Neural crest cell (in vitro differentiated cells): ENCODE results near the gene PPP6C. TPM values are rescaled to one million over a fixed set of nuclear protein-coding genes. Genes with fewer than 3 reads are reported as not detected.
"Not testable (repeated sequence)": the region's sequence is repeated elsewhere in the genome, so short reads cannot be mapped to it uniquely, and the experiment has no call there.

ENCODE experiments used
- DNase-seq: peaks from one replicate; pipeline ENCODE4 v3.0.0; 2021; ENCODE audit warnings: low read depth, mixed read lengths, low spot score
- H3K27ac Mint-ChIP-seq: one replicate; pipeline ENCODE4 v1.8.0; 2021; ENCODE audit warnings: mild to moderate bottlenecking, mixed read lengths; ENCODE audit not compliant: unreplicated experiment
- H3K27me3 Mint-ChIP-seq: 2 replicates; pipeline ENCODE4 v1.8.0; 2021; ENCODE audit warnings: low read depth, mild to moderate bottlenecking, mixed read lengths
- H3K36me3 Mint-ChIP-seq: 2 replicates; pipeline ENCODE4 v1.8.0; 2021; ENCODE audit warnings: low read depth, mild to moderate bottlenecking, mixed read lengths
- H3K4me1 Mint-ChIP-seq: 2 replicates; pipeline ENCODE4 v1.8.0; 2021; ENCODE audit warnings: mixed read lengths
- H3K4me3 Mint-ChIP-seq: one replicate; pipeline ENCODE4 v1.8.0; 2021; ENCODE audit warnings: mild to moderate bottlenecking, mixed read lengths
- H3K9me3 Mint-ChIP-seq: 2 replicates; pipeline ENCODE4 v1.8.0; 2021; ENCODE audit warnings: mixed read lengths
- total RNA-seq: library from RNA; stranded (reverse); gene quantifications from 2 replicates; pipeline ENCODE4 v1.2.1, GENCODE V29; 2021
- TF ChIP-seq, protein P1 (sequence below): fragments of 200-600 bp; sonication (generic); conservative IDR thresholded peaks from 2 replicates; pipeline ENCODE4 v1.5.0; 2021; ENCODE audit warnings: antibody characterized with exemption, mild to moderate bottlenecking

The PPP6C gene
- total RNA-seq, 1 donor from 2014 or later: 45.3 TPM

DNA sequence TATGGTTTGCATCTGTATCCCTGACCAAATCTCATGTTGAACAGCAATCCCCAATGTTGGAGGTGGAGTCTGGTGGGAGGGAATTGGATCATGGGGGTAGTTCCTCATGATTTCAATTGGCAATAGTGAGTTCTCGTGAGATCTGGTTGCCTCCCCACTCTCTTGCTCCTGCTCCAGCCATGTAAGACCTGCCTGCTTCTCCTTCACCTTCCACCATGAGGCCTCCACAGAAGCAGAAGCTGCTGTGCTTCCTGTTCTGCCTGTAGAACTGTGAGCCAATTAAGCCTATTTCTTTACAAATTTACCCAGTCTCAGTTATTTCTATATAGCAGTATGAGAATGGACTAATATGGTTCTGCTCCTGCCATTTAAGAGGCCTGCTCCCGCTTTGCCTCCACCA lies 79.1 kb downstream of the PPP6C start:
- TF ChIP-seq, protein P1, sequence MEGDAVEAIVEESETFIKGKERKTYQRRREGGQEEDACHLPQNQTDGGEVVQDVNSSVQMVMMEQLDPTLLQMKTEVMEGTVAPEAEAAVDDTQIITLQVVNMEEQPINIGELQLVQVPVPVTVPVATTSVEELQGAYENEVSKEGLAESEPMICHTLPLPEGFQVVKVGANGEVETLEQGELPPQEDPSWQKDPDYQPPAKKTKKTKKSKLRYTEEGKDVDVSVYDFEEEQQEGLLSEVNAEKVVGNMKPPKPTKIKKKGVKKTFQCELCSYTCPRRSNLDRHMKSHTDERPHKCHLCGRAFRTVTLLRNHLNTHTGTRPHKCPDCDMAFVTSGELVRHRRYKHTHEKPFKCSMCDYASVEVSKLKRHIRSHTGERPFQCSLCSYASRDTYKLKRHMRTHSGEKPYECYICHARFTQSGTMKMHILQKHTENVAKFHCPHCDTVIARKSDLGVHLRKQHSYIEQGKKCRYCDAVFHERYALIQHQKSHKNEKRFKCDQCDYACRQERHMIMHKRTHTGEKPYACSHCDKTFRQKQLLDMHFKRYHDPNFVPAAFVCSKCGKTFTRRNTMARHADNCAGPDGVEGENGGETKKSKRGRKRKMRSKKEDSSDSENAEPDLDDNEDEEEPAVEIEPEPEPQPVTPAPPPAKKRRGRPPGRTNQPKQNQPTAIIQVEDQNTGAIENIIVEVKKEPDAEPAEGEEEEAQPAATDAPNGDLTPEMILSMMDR: no peak
- Mint-ChIP-seq H3K4me3 (no peak overlapping the region), H3K36me3 (peaks cover 36% of the 10 kb centered on the region), H3K27me3 (no peaks in the 10 kb centered on the region), H3K9me3 (peaks cover 14% of the 10 kb centered on the region), H3K4me1 (no peaks in the 10 kb centered on the region), H3K27ac (no peak overlapping the region)
- no peak for DNase-seq

DNA sequence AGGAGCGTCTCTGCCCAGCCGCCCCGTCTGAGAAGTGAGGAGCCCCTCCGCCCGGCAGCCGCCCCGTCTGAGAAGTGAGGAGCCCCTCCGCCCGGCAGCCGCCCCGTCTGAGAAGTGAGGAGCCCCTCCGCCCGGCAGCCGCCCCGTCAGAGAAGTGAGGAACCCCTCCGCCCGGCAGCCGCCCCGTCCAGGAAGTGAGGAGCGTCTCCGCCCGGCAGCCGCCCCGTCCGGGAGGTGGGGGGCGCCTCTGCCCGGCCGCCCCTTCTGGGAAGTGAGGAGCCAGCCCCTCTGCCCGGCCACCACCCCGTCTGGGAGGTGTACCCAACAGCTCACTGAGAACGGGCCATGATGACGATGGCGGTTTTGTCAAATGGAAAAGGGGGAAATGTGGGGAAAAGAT lies 81.1 kb downstream of the PPP6C start:
- not testable (repeated sequence) for H3K4me3 Mint-ChIP-seq, H3K4me1 Mint-ChIP-seq, H3K27me3 Mint-ChIP-seq, DNase-seq, H3K27ac Mint-ChIP-seq
- H3K36me3 Mint-ChIP-seq: peaks cover 31% of the 10 kb centered on the region
- peaks cover 11% of the 10 kb centered on the region for H3K9me3 Mint-ChIP-seq

DNA sequence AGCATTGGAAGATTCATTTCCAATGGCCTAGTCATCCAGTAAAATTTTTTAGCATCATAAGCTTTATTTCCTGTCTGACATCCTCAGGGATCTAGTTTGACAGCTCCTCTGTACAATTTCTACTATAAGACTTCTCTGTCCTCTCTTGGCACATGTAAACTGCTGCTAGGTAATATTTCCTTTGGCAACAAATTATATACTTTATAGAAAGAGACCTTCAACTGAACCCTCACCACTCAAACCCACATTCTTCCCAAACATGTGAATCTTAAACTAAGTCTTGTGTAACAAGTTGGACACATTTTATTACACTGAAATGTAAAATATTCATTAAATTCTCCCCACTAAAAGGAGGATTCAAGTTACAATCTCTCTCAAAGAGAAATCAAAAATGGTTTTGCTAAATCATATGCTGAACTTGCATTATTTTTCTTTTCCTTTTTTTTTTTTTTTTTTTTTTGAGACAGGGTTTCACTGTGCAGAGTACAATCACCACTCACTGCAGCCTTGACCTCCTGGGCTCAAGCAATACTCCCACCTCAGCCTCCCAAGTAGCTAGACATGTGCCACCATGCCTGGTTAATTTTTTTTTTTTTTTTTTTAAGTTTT lies 83.2 kb downstream of the PPP6C start:
- no peak for DNase-seq
- TF ChIP-seq, protein P1: no peak
- no peaks in the 10 kb centered on the region for H3K4me1 Mint-ChIP-seq
- no peaks in the 10 kb centered on the region for H3K27me3 Mint-ChIP-seq
- H3K36me3 Mint-ChIP-seq: peaks cover 13% of the 10 kb centered on the region
- peaks cover 6% of the 10 kb centered on the region for H3K9me3 Mint-ChIP-seq
- H3K4me3 Mint-ChIP-seq: no peak overlapping the region
- no peak overlapping the region for H3K27ac Mint-ChIP-seq

DNA sequence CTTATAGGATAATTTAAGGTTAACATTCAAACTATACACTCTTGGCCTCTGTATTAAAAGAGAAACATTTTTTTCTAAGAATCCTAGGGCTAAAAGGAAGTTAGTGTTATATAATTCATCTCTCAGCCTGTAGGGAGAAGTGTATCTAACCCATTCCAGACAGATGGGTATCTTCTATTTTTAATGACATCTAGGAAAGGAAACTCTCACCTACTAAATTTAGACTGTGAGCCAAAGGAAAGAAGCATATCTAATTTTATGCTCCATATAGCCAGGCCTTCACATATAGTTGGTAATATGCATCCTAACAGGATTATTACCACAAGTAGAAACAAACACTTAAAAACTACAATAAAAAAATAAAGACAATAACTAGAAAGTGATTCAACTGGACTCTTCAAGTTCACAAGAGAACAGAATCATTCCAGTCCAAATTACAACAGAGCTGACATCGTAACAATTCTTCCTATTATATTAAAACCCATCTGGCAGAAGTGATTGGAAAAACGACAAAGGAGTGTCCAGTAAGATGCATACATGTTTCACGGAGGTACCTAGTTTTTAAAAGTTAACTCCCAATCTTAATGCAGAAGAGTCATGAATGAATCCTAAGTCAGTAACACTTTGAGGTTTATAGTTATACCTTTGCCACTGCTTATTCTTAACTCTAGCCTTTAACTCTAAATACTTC lies 85.7 kb downstream of the PPP6C start:
- Mint-ChIP-seq H3K4me1 (peaks cover 12% of the 10 kb centered on the region), H3K36me3 (peaks cover 1% of the 10 kb centered on the region), H3K9me3 (no peaks in the 10 kb centered on the region), H3K27ac (no peak overlapping the region), H3K27me3 (no peaks in the 10 kb centered on the region), H3K4me3 (no peak overlapping the region)
- TF ChIP-seq, protein P1: no peak
- no peak for DNase-seq

DNA sequence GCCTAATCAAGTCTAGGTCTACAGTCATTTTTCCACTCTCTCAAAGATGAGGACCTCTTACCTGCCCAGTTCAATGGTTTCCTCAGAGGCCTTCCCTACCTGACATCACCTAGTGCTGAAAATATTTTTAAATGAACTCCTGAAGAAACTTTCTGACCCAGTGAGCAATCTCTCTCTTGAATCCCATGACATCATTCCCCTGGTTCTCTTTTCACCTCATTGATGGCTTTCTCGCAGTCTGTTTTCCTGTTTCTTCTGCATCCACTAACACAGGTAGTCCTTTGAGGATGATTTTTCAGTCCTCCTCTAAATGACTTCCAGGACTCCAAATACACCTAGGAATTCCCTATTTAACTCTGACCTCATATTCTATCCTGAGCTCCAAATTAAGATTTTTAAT lies 86.6 kb downstream of the PPP6C start:
- H3K4me3 Mint-ChIP-seq: no peak overlapping the region
- TF ChIP-seq, protein P1: no peak
- no peak overlapping the region for H3K27ac Mint-ChIP-seq
- no peak for DNase-seq
- H3K9me3 Mint-ChIP-seq: no peaks in the 10 kb centered on the region
- H3K27me3 Mint-ChIP-seq: no peaks in the 10 kb centered on the region
- peaks cover 12% of the 10 kb centered on the region for H3K4me1 Mint-ChIP-seq
- H3K36me3 Mint-ChIP-seq: no peaks in the 10 kb centered on the region

DNA sequence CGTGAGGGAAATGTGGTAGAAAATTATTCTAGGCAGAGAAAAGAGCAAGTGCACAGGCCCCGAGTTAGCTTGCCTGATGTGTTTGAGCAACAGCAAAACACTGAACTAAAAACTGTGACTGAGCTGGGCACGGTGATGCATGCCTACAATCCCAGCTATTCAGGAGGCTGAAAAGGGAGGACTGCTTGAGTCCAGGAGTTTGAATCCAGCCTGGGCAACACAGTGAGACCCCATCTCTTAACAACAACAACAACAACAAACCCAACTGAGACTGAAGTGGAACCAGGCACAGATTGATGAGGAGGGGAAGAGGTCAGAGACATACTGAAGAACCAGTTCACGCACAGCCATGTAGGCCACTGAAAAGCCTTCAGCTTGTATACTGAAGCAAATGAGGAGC lies 88.8 kb downstream of the PPP6C start:
- Mint-ChIP-seq H3K27ac (no peak overlapping the region), H3K9me3 (peaks cover 3% of the 10 kb centered on the region), H3K36me3 (peaks cover 5% of the 10 kb centered on the region), H3K4me1 (peaks cover 12% of the 10 kb centered on the region), H3K27me3 (no peaks in the 10 kb centered on the region), H3K4me3 (no peak overlapping the region)
- DNase-seq: no peak
- TF ChIP-seq, protein P1: no peak
